Measurements from ENCODE around the gene SUGCT.

Gene SUGCT

DNA sequence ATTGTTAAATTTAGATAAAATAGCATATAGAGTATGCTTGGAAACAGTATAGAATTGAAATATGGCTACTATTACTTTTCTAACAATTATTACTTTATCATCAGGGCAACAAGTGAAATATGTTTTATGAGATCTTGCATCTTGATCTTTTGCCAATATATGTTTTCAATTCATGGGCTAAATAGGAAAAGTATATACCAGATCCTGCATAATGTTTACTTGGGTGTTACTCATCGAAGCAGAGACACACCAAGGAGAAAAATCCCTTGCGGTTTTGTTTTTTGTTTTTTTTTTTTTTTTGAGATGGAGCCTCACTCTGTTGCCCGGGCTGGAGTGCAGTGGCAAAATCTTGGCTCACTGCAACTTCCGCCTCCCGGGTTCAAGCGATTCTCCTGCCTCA lies 541.4 kb downstream of the SUGCT start:
- no peak overlapping the region for H3K4me3 ChIP-seq (ENCODE audit: low read depth, low read length)
- DNase-seq (ENCODE audit: low read depth): no peak
- TF ChIP-seq, protein P1, sequence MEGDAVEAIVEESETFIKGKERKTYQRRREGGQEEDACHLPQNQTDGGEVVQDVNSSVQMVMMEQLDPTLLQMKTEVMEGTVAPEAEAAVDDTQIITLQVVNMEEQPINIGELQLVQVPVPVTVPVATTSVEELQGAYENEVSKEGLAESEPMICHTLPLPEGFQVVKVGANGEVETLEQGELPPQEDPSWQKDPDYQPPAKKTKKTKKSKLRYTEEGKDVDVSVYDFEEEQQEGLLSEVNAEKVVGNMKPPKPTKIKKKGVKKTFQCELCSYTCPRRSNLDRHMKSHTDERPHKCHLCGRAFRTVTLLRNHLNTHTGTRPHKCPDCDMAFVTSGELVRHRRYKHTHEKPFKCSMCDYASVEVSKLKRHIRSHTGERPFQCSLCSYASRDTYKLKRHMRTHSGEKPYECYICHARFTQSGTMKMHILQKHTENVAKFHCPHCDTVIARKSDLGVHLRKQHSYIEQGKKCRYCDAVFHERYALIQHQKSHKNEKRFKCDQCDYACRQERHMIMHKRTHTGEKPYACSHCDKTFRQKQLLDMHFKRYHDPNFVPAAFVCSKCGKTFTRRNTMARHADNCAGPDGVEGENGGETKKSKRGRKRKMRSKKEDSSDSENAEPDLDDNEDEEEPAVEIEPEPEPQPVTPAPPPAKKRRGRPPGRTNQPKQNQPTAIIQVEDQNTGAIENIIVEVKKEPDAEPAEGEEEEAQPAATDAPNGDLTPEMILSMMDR (IDR thresholded peaks at IDR 0.05; ENCODE audit: control insufficient read depth, extremely low read depth, insufficient read depth): no peak

DNA sequence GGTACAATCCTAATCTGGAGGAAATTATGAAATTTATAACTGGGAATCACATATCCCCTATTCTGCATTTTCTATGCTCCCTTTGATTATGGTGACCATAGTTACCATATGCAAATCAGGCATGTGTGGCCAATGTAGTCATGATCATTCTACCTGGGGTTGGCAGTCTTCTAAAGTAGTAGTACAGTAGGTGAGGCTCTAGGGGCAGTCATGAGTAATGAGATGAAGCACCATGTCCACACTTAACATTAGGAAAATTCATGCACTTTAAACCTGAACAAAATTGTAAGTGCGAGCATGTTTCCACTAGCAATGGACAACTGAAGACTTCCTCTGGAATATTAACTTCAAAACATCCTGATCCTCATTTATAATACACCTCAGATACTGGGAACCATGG lies 545.9 kb downstream of the SUGCT start:
- no peak overlapping the region for H3K4me3 ChIP-seq (ENCODE audit: low read depth, low read length)
- DNase-seq (ENCODE audit: low read depth): peak; percentile 4
- TF ChIP-seq, protein P1 (IDR thresholded peaks at IDR 0.05; ENCODE audit: control insufficient read depth, extremely low read depth, insufficient read depth): peak; percentile 47

DNA sequence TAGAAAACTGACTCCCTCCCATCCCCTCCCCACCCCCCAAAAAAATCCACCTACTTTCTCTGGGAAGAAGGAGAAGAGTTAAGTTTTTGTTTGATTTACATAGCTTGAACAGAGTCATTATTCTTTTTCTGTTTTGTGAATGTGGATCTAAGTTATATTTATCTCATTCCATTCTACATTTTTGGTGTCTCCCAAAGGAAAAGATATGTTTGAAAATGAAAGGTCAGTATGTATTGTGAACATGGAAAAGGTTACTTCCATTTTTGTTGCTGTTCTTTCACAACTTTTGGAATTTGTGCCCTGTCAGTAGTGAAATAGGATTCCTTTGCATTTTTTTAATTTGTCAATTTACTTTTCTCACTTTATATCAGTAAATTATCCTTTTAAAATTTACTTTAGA lies 547.9 kb downstream of the SUGCT start:
- DNase-seq (ENCODE audit: low read depth): no peak
- TF ChIP-seq, protein P1 (IDR thresholded peaks at IDR 0.05; ENCODE audit: control insufficient read depth, extremely low read depth, insufficient read depth): no peak
- H3K4me3 ChIP-seq (ENCODE audit: low read depth, low read length): no peak overlapping the region

DNA sequence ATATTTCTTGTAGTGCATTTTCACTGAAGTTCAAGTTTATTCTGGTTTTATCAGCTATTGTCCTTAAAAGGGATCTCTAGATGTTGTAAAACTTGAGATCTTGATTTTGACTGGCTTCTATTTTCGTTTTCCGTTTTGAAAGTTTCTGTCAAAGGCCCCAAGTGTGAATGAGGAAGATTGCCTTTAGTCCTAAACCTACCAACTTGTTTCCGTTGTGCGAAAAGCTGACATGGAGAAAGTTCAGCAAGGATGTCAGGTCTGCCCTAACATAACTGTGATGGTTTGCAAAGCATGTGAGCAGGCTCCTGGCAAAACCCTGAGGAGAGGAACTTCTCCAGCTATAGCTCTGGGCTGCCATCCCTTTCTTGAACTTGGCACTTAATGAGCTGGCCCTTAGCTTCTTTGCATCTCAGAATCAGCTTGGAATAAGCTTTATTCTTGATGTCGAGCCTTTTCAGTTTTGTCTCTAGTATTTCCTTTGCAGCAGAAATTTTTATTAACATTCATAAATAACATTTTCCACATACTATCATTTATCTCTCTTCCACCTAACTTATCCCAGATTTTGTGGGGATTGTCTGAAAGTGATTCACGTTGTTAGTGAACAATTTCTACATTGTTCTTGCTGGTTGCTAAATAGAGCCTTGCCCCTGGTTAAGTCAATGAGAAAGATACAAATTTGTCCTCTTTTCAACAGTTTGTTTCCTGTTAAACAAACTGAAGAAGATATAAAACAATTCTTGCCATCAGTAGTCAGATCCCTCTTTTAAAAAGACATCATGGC lies 559.4 kb downstream of the SUGCT start:
- no peak for DNase-seq (ENCODE audit: low read depth)
- H3K4me3 ChIP-seq (ENCODE audit: low read depth, low read length): no peak overlapping the region
- TF ChIP-seq, protein P1 (IDR thresholded peaks at IDR 0.05; ENCODE audit: control insufficient read depth, extremely low read depth, insufficient read depth): no peak

DNA sequence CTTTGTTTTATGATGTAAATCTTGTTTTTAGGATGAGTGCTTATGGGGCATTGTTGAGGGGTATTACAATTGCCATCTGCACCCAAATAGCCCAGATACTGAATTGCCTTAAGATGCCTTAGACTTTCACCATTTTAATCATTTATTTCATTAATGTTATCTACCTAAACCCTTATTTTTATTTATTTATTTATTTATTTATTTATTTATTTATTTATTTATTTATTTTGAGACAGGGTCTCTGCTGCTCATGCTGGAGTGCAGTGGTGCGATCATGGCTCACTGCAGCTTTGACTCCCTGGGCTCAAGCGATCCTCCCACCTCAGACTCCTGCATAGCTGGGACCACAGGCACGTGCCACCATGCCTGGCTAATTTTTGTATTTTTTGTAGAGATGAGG lies 560.2 kb downstream of the SUGCT start:
- DNase-seq (ENCODE audit: low read depth): no peak
- TF ChIP-seq, protein P1 (IDR thresholded peaks at IDR 0.05; ENCODE audit: control insufficient read depth, extremely low read depth, insufficient read depth): no peak

DNA sequence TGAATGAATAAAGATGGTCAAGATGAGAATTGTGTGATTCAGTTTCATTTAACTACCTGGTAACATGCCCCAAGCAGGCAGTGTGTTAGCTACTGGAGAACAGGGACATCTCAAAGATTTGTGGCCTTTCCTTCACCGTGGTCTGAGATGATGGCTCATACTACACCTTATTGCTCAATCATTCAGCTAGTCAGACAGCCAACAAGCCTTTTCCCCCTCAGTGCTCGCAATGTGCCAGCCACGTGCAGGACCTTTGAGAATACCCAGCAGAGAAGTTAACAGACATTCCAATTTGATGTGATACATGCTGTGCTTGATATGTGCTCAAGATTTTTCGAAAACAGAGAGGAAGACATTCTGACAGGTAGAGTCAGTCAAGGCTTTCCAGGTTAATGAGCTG lies 562.8 kb downstream of the SUGCT start:
- no peak overlapping the region for H3K4me3 ChIP-seq (ENCODE audit: low read depth, low read length)
- DNase-seq (ENCODE audit: low read depth): no peak
- TF ChIP-seq, protein P1 (IDR thresholded peaks at IDR 0.05; ENCODE audit: control insufficient read depth, extremely low read depth, insufficient read depth): no peak

More for the DNA sequence above, 560.2 kb downstream of the SUGCT start:
- no peak overlapping the region for H3K4me3 ChIP-seq (ENCODE audit: low read depth, low read length)

All from LNCaP clone FGC (cell line).